HepG2 (cell line): ENCODE measurements around the gene POLE3. TPM values are rescaled to one million over a fixed set of nuclear protein-coding genes. Genes with fewer than 3 reads are reported as not detected.

Source experiments
- AHDC1 ChIP-seq: sonication (generic); formaldehyde crosslinking; IDR thresholded peaks from 2 replicates; pipeline ENCODE4 v1.5.1; 2020; ENCODE audit warnings: mild to moderate bottlenecking, missing genetic modification reagents, borderline replicate concordance
- BCLAF1 ChIP-seq: fragments of 450-650 bp; IDR thresholded peaks from 2 replicates; pipeline ENCODE4 v1.6.1; 2017; ENCODE audit warnings: mild to moderate bottlenecking
- CSRNP1 ChIP-seq: sonication (generic); formaldehyde crosslinking; IDR thresholded peaks from 2 replicates; pipeline ENCODE4 v1.8.1; 2023; ENCODE audit warnings: mild to moderate bottlenecking, missing genetic modification reagents
- FOSL1 ChIP-seq: sonication (generic); formaldehyde crosslinking; IDR thresholded peaks from 2 replicates; pipeline ENCODE4 v1.9.0; 2021; ENCODE audit warnings: missing genetic modification reagents, borderline replicate concordance
- FOXA3 ChIP-seq: IDR thresholded peaks from 2 replicates; pipeline ENCODE4 v1.6.1; 2016; ENCODE audit warnings: missing genetic modification reagents, missing compliant biosample characterization
- FOXK1 ChIP-seq: sonication (generic); formaldehyde crosslinking; IDR thresholded peaks from 2 replicates; pipeline ENCODE4 v1.4.0; 2020; ENCODE audit warnings: low read depth, missing genetic modification reagents, borderline replicate concordance
- HNF1A ChIP-seq, 2 experiments: sonication (generic) in 1 of 2; formaldehyde crosslinking in 1 of 2; IDR thresholded peaks; 2 replicates each; pipeline versions ENCODE4 v1.4.0 to v1.6.1; 2016 to 2020; ENCODE audit warnings: borderline replicate concordance in 1 of 2, low read depth in 1 of 2, mild to moderate bottlenecking in 1 of 2, missing genetic modification reagents in 1 of 2
- PCBP2 ChIP-seq: fragments of 200-400 bp; formaldehyde crosslinking; optimal IDR thresholded peaks from 2 replicates; pipeline ENCODE3; 2018; ENCODE audit warnings: low read length, low read depth; ENCODE audit not compliant: poor library complexity, severe bottlenecking
- SP4 ChIP-seq: sonication (generic); formaldehyde crosslinking; IDR thresholded peaks from 2 replicates; pipeline ENCODE4 v1.8.1; 2023; ENCODE audit warnings: mild to moderate bottlenecking, missing genetic modification reagents
- ZNF430 ChIP-seq: sonication (generic); formaldehyde crosslinking; IDR thresholded peaks from 2 replicates; pipeline ENCODE4 v1.9.0; 2021; ENCODE audit warnings: mild to moderate bottlenecking, missing genetic modification reagents
- ZNF446 ChIP-seq: sonication (generic); formaldehyde crosslinking; IDR thresholded peaks from 2 replicates; pipeline ENCODE4 v1.5.0; 2020; ENCODE audit warnings: mild to moderate bottlenecking, missing genetic modification reagents
- ZNF558 ChIP-seq: sonication (generic); formaldehyde crosslinking; IDR thresholded peaks from 2 replicates; pipeline ENCODE4 v1.9.0; 2022; ENCODE audit warnings: mild to moderate bottlenecking, missing genetic modification reagents, borderline replicate concordance
- ZNF761 ChIP-seq: sonication (generic); formaldehyde crosslinking; conservative IDR thresholded peaks from 2 replicates; pipeline ENCODE4 v1.4.0; 2020; ENCODE audit warnings: mild to moderate bottlenecking, missing genetic modification reagents
- ZNF768 ChIP-seq: sonication (generic); formaldehyde crosslinking; IDR thresholded peaks from 2 replicates; pipeline ENCODE4 v1.4.0; 2020; ENCODE audit warnings: missing genetic modification reagents
- polyA plus RNA-seq, 8 experiments: library from polyadenylated mRNA; depleted of rRNA in 3 of 8; stranded (reverse) in 7 of 8; unstranded in 1 of 8; fragments of >200 nt; fragmentation: Illumina TruSeq in 4 of 8; extraction: Trizol in 4 of 8; gene quantifications; 2 replicates each; pipeline versions ENCODE4 v1.2.1 to v1.2.3, GENCODE V29; 2011 to 2016; ENCODE audit warnings: low read depth in 4 of 8, missing spikeins in 1 of 8, mixed read lengths in 1 of 8; ENCODE audit not compliant: insufficient read depth in 1 of 8
- total RNA-seq, 5 experiments: library from RNA; depleted of rRNA; stranded (reverse); fragments of >200 nt; fragmentation: Illumina TruSeq; extraction: Trizol; gene quantifications; 2 replicates each; pipeline ENCODE4 v1.2.3, GENCODE V29; 2016; ENCODE audit warnings: low read depth in 1 of 5

Gene POLE3
- total and polyA plus RNA-seq, 2 of the 13 experiments (the other 11 are each of a cell fraction or from before 2014, with no cell fraction given) = 36.0 to 77.2 TPM

GRCh38 chr9:113381909-113382411 lies 28.5 kb downstream of the POLE3 start (continued):
- no peak for TF ChIP-seq CSRNP1 (CRISPR knock-in tag)
- no peak for TF ChIP-seq SP4 (CRISPR knock-in tag)
- peak; percentile 64; the same call in 1 of the 2 replicates for TF ChIP-seq AHDC1 (CRISPR knock-in tag)
- TF ChIP-seq ZNF761 (CRISPR knock-in tag) = no peak
- TF ChIP-seq FOXA3 (CRISPR knock-in tag) = peak; percentile 50; the same call in 1 of the 2 replicates
- no peak for TF ChIP-seq BCLAF1
- no peak for TF ChIP-seq FOSL1 (CRISPR knock-in tag)
- TF ChIP-seq ZNF768 = no peak
- 0 out of 2 replicates have a peak, but pooled peaks have one; percentile 57 for TF ChIP-seq ZNF430 (CRISPR knock-in tag)
- TF ChIP-seq PCBP2 = no peak
- no peak for TF ChIP-seq ZNF446
- TF ChIP-seq HNF1A (IDR thresholded peaks at IDR 0.05; ENCODE audit: low read depth) = peak; percentile 62
- no peak for TF ChIP-seq HNF1A (CRISPR knock-in tag; IDR thresholded peaks at IDR 0.05; ENCODE audit: borderline replicate concordance)
- TF ChIP-seq FOXK1 (CRISPR knock-in tag) = peak; percentile 44; the same call in 1 of the 2 replicates
- TF ChIP-seq ZNF558 (CRISPR knock-in tag) = no peak
